ENCODE data around the gene PNO1.

The PNO1 gene

GRCh38 chr2:68225119-68225632 lies 67.5 kb downstream of the PNO1 start:
- Histone ChIP-seq H3K4me3 (ENCODE audit: low read length) (no peak overlapping the region), H3K9ac (ENCODE audit: low read length) (no peak overlapping the region), H3K79me1 (ENCODE audit: low read length) (peaks cover 5% of the 10 kb centered on the region), H3K4ac (ENCODE audit: low read depth, low read length) (no peak overlapping the region), H3K27me3 (ENCODE audit: insufficient read depth, low read length, poor library complexity) (no peaks in the 10 kb centered on the region), H3K4me1 (ENCODE audit: control insufficient read depth, low read depth, low read length) (no peaks in the 10 kb centered on the region), H2BK15ac (replicated peaks; ENCODE audit: low read depth) (no peak overlapping the region), H3K23ac (ENCODE audit: low read length) (no peak overlapping the region), H3K18ac (ENCODE audit: low read length) (no peak overlapping the region), H3K36me3 (ENCODE audit: control insufficient read depth, insufficient read depth, low read length) (no peaks in the 10 kb centered on the region), H2AK5ac (ENCODE audit: low read length) (no peak overlapping the region), H3K27ac (ENCODE audit: low read depth, low read length) (no peak overlapping the region), H4K8ac (ENCODE audit: low read depth, low read length) (no peak overlapping the region), H2BK120ac (ENCODE audit: low read depth, low read length) (no peak overlapping the region), H4K5ac (ENCODE audit: low read length) (no peak overlapping the region), H3K4me2 (ENCODE audit: low read length) (no peak overlapping the region), H3K79me2 (ENCODE audit: control insufficient read depth, insufficient read depth, low read length) (peaks cover 41% of the 10 kb centered on the region), H2BK5ac (ENCODE audit: low read length) (no peak overlapping the region), H3K56ac (ENCODE audit: low read length) (no peak overlapping the region)
- DNase-seq: peak; percentile 88
- no CpG with 5 or more reads among the region's 2 CpGs for WGBS (ENCODE audit: extremely low coverage, insufficient coverage, low lambda C conversion rate)
